HG02678 (cell line): ENCODE measurements around the gene SCAMP2.

Experiments used
- ATAC-seq: cut with Tn5 transposase; IDR thresholded peaks from one replicate; pipeline ENCODE4 v1.9.1; 2021; ENCODE audit warnings: mild to moderate bottlenecking, moderate library complexity; ENCODE audit not compliant: unreplicated experiment

SCAMP2 gene

DNA sequence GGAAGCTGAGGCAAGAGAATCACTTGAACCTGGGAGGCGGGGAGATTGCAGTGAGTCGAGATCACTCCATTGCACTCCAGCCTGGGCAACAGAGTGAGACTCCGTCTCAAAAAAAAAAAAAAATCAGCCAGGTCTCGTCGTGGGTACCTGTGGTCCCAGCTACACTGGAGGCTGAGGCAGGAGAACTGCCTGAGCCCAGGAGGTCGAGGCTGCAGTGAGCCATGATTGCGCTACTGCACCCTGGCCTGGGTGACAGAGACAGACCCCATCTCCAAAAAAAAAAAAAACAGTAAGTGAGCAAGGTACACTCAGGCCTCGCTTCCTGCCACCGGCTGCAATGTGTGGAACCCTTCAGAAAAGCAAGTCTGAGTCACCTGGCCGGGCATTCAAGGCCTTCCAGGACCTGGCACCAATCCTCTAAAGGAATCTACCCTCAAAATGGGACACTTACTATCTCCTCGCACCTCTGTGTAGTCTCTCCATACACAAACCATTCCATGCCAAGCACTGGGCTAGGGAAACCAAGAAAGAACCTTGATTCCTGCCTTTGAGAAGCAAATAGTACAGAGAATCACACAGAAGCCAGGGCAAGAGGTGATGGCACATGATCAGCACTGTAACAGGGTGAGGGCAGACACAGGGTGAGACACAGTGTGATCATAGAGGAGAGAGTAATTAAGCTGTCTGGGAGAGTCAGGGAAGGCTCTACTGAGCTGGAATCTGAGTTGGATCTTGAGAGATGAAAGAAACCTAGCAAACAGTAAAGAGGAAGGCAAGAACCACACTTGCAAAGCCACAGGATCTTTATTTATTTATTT, 9.7 kb downstream of the SCAMP2 start:
- no peak for ATAC-seq

DNA sequence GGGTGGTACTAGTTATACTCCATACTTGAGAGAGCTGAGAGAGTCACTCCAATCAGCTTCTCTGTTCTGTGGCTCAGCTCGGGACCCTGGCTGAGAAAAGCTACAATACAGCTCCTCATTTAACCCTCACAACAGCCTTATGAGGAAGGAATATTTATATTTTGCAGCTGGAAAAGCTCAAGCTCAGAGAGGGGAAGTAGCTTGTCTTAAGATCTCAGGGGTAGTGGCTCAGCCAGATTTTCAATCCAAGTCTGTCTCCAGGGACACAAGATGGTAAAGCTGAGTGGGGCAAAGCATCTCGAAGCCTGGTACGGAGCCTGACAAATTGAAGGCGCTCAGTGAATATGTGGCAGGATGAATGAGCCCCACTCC, 14.8 kb downstream of the SCAMP2 start:
- ATAC-seq = no peak

DNA sequence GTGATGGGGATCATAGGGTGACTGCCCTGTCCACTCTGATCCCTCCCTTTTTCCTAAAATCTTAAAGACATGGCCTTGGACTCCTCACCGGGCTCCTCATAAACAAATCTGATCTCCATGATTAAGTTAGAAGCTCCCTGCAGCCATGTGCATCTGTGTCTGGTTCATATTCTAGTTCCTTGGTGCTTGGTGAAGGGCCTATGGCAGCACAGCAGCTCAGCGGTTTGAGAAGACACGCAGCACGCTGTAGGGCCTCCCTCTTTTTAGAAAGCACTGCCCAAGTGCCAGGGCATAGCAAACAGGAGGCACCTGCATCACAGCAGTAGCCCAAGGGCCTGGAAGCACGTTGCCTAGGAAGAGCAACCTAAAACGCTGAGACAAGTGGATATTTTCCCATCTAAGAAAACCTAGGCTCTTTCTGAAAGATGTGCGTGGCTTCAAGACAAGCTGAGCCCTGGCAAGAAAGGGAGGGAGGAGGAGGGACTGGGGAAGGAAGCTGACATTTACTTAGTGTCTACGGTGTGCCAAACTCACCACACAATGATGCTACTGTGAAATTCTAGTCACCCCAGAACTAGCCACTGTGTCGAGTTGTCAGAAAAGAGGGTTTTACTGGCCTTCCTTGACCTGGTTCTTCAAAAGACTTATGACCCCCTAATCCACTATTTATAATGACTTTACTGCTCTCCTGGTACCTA, 15.3 kb downstream of the SCAMP2 start:
- ATAC-seq = no peak

DNA sequence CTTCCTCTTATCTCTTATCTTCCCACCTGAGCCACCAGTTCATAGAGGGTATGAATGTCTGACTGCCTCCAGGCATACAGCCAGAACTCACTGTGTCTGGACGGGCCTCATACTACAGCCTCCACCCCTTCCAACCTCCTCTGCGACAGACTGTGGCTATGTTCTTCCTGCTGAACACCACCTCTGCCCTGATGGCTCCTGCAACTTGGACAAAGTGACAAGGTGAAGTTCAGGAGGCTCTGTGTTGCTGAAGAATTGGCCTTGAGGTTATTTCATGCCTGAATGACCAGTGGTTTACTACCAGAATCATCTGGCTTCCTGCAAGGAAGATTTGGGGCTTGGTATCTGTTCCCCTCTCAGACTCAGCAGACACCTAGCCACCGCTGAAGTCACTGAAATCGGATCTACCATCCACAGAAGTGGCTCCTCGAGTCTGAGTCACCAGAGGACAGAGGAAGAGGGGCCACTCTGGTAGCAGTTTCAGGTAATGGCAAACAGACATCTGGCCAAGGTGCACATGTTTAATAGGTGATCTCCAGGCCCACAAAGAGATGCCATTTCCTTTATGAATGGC, 16.0 kb downstream of the SCAMP2 start:
- peak; percentile 76 for ATAC-seq

DNA sequence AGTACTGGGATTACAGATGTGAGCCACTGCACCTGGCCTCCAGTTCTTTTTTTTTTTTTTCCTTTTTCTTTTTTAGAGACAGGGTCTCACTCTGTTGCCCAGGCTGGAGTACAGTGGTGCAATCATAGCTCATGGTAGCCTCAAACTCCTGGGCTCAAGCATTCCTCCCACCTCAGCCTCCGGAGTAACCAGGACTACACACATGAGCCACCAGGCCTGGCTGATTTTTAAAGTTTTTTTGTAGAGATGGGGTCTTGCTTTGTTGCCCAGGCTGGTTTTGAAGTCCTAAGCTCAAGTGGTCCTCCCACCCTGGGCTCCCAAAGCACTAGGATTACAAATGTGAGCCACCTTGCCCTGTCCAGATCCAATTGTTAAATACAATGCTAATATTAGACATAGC, 16.6 kb downstream of the SCAMP2 start:
- ATAC-seq = no peak

DNA sequence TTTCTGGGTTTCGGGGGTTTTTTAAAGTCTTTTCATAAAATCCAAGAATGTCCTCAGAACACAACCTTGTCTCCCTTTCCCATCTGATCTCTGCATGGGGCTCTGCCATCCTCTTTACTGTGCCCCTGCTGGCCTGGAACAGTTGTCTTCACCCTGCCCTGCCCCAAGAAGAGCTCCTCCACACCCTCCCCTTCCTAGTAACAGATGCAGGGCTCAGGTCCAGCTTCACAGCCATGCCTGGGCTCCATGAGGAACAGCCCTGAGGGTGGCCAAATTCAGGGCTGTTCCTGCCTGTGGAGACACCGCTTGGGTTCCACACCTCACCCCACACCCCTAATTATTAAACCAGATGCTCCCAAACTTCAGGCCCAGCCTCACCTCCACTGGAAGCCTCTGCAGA, 17.3 kb downstream of the SCAMP2 start:
- no peak for ATAC-seq

DNA sequence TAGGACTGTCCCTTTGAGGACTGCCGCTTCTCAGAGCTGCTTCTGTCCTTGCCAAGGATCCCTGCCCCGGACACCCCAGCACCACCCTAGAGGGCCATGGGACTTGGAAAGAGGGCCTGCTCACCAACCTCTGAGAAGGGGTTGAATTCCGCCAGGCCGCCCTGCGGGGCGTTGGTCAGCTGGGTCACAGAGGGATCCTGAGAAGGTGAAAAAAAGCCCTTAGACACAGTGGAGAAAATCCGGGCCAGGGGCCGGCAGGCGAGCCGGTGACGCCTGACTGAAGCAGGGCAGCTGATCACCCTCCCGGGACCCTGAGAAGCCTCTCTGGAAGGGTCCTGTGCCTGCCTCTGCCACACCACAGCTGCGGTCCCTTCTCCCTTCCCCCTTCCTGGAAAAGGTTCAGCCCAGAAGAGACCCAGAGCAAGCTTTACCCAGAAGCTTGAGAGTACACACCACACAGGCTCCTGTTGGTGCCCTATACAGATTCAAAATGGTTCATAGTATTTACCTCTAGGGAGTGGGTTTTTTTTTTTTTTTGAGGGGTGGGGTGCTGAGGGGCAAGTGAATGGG, 18.6 kb downstream of the SCAMP2 start:
- no peak for ATAC-seq

DNA sequence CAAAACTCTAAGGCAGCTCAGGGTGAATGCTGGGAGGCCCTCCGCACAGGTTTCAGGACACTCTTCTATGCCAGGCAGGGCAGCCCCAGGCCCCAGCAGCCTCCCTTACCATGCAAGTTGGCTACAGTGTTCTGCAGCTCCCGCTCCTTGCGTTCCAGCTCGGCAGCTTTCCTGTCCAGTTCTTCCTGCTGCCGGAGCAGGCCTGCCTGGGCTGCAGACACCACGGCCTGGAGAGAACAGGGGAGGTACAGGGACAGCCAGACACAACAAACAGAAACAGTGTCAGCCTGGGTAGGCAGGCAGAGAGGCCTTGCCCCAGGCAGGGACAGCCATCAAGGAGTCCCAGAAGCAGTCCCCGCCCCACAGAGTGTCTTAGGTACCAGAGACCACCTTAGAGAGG, 21.2 kb downstream of the SCAMP2 start:
- ATAC-seq = no peak

DNA sequence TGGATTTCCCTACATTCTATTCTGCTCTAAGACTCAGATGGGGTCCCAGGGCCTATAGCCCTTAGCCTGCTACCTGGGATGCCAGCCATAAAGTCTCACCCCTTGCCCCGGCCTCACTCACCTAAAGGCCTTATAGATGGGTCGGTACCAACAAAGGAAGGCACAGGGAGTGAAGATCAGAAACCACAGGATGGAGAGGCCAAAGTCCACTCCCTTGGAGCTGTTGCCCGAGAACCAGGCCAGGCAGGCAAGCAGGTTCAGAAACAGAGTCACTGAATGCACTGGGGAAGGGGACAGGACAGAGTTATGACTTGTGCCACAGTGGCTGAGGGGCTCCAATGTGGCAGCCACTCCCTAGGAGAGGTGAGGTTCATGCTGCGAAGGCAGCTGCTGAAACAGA, 22.8 kb downstream of the SCAMP2 start:
- ATAC-seq = no peak

DNA sequence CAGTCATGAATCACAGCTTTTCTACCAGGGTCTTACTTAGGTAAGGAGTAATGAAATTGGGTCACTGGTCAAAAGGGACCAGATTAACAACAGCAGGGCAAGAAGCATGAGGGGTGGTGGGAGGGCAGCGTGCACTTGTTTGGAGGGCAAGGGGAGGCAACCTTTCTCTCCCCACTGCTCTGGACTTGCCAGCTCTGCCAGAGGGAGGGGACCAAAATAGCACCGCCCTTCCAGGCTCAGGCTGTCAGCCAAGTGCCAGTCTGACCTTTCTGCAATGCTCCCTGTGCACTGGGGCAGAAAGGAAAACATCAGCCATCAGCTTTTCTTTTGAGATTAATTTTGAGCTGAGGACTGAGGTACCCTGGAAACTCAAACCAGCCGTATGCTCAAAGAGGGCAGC, 25.7 kb downstream of the SCAMP2 start:
- ATAC-seq = no peak

DNA sequence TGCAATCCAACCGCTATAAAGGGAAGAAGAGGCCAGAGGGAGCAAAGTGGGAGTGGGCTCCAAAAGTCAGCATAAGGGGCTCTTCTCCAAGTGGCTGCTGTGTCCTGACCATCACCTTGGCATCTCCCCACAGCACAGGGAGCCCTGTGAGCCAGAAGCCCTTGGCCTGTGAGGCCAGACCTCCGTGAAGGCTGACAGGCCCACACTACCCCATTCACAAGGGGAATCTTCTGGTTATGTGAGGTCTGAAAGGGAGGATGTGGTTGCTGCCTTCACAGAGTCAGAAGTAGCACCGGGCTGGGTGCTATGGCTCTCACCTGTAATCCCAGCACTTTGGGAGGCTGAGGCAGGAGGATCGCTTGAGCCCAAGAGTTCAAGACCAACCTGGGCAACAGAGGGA, 27.6 kb downstream of the SCAMP2 start:
- ATAC-seq = no peak

DNA sequence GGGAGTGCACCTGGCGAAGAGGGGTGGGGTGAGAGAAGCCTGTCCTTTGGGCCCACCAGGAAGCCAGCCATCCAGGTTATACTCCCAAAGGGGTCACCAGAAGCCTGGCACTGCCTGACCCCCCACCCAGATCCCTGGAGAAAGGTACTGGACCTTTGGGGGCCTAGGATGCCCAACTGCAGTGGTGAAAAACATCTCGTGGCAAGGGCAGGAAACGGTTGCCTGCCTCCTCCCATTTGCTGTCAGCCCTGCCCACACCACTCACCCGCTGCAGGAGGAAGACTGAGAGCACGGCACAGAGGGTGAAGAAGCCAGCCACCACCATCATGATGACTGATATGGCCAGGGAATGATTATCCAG, 28.0 kb downstream of the SCAMP2 start:
- no peak for ATAC-seq

DNA sequence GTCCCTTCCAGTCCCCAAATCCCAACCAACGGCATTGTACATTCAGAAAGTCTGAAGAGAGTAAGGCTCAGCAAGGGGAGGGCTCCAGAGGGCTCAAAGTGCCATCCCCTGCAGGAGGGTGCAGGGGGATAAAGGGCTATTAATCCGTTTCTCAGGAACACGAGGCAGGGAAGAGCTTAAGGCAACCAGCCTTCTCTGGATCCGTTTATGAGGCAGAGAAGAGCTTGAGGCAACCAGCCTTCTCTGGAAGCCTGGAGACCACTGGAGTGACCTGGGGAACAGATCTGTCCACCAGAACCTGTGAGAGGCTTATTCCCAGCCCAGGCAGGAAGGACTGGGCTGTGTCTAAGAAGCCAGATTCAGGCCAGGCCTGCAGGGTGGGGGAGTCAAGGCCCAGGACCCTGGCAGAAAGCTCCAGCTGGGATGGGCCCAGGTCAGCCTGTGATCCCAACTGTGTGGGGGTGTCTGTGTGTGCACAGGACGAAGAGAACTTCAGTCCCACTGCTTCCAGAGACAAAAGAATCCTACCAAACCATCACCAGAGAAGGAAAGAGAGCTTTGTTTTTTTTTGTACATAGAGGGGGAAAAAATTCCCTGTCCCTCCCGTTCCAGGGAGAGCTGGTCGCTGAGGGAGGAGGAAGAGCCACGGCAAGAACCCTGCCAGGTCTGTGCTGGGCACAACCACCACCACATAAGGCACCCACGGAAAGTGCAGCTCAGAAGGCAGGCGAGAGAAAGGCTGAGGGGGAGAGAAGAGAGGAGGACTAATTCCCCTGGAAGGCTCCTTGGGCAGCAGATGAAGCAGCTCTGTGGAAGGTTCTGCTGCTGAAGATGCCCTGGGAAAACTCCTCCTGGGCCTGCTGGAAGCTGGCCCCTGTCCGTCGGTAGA, 28.6 kb downstream of the SCAMP2 start:
- no peak for ATAC-seq

DNA sequence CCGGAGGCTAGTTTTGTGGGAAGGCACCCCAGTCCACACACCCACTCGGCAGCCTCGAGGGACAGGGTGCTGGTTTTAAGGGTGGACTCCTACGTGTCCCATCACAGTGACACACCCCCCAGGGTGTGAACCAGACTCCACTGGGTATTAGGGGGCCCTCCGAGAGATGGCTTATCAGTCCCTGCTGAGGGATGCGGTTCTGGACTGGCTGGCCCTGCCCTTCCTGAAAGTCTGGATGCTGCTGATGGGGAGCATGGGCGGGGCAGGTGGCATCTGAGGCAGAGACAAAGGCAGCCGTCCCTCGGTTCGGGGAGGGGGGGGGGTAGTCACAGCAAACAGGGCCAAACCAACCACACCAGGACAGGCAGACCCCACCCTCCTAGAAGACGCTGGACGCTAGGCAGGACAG, 29.3 kb downstream of the SCAMP2 start:
- no peak for ATAC-seq

DNA sequence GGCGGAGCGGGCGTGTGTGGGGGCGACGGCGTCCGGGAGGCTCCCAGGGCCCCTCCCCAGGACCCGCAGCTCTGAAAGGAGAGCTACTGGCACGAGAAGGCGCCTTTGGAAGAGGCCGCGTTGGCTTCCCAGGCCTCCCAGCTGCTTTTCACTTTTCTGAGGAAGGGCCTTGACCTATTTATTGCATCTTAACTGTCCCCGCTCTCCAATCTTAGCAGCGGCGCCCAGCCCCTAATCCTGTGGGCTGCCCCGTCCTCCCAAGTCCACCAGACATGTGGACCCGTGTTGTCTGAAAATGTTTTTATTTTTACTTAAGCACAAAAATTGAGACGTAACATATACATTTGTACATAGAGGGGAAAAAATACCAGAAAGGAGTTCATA, 29.7 kb downstream of the SCAMP2 start:
- no peak for ATAC-seq

DNA sequence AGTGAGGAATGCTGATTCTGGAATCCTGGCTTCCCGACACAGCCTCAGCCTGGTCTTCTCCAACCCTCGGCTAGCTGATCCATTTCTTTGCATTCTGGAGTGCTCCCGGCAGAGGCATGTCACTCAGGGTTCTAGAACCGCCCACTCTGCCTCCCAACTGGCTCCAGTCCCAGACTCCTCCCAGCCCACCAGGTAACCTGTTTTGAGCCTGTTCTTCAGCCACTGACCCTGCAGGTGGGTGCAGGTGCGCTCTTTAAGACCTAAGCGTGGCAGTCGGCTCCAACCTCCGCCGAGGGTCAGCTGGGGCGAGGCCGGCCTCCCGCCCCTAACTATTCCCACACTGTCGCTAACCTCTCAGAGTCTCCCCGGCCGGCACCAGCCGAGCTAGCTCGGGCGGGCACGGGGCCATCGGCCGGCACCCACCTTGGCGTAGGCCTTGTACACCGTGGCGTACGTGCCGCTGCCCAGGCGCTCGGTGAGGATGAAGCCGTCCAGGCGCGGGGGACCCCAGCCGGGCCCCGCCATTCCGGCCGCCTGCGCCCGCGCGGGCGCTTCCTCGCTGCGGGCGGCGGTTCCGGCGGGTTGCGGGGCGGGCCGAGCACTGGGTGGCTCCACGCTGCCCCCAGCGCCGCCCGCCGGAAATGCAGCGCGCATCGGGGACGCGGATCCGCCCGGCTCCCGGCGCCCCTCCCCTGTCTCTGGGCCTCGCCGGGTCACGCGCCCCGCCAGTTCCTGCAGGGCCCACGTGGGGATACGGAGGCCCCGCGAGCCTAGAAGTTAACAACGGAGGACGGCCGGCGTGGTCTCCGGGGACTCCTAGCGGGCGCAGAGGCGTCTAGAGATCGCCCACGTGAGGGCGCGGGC, 30.4 kb downstream of the SCAMP2 start, which contains the start of gene ULK3:
TSS of gene ULK3 (minus strand) at position 576 of the 864 bp plus-strand sequence. CDS start at position 525, 51 bp downstream.
- ATAC-seq = peak; percentile 90

DNA sequence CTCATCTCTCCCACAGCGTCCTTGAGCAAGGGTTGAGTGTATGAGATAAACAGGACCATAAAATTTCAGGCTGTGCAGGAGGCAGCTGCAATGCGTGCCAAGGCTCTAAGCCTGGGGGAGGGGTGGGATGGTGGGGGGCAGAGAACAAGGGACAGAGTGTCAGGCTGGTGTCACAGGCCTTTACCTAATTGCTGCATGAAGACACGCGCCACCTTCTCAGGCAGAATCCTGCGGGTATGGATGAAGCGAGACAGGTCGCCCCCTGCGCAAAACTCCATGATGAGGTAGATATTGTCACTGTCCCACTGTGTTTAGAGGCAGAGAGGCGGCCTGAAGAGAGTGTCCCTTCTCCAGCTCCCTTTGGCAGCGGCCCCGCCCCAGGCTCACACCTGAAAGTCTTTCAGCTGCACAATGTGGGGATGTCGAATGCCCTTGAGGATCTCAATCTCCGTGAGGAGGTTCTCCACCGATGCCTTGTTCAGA, 31.2 kb downstream of the SCAMP2 start:
- no peak for ATAC-seq

DNA sequence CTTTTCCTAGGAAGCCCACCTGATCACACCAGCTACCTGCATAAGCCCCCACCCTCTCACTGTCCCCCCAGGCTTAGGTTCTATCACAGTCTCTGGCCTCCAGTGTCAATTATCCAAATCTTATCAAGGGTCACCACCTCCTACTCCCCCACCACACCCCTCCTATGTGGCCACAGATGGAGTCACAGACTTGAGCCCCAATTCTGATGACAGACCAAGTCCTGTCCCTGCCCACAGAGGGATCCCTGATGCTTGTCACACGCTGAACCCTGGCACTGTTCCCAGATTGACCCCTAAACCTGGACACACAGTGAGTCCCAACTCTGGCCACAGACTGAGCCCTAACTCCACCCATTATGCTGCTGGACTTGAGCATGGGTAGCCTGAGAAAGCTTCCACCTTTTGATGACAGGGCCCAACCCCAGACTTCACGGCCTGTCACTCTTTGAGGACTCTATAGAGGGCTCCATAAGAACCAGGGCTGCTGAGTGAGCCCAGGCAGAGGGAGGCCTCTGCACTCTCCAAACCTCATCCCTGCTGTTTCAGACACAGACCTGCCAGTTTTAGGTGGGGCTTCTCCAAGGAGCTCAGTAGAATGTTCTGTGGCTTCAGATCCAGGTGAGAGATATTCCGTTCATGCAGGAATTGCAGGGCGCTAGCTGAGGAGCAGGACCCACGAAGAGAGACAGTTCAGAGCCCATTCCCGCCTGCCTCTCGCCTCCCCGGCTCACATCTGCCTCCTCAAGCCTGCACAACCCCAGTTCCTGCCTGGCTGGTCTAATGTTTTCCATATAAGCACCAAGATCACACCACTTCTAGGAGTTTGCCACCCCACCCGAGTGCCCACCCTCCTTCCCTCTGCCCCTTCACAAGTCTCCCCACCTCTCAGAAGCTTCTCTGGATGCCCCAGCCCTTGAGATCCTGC, 32.1 kb downstream of the SCAMP2 start:
- no peak for ATAC-seq
